PFSK-1 (cell line): ENCODE results near the gene WDR43.

Experiments
- POLR2AphosphoS5 ChIP-seq: IDR thresholded peaks from 2 replicates; pipeline ENCODE4 v1.6.1; 2012; ENCODE audit warnings: low read depth, mild to moderate bottlenecking, control low read depth, low read length, moderate library complexity
- REST ChIP-seq, 2 experiments: IDR thresholded peaks; 2 replicates each; pipeline versions ENCODE4 v1.6.1 to v1.8.0; 2011 to 2012; ENCODE audit warnings: low read depth in 2 of 2, low read length in 2 of 2, control low read depth in 1 of 2, inconsistent platforms in 1 of 2, mild to moderate bottlenecking in 1 of 2, moderate library complexity in 1 of 2; ENCODE audit not compliant: insufficient read depth in 1 of 2

- TF ChIP-seq REST (IDR thresholded peaks at IDR 0.05; ENCODE audit: insufficient read depth in 1 of 2, low read depth in 2 of 2, low read length in 2 of 2) (no peak), POLR2AphosphoS5 (no peak)
Observed at GRCh38 chr2:28981620-28982376, 87.3 kb downstream of the WDR43 start.
